Gastrocnemius medialis (tissue), 4 donors: ENCODE results near the gene STK35. TPM values are rescaled to one million over a fixed set of nuclear protein-coding genes. Genes with fewer than 3 reads are reported as not detected.

Experiments used
- ATAC-seq, 2 donors: fragments of 150-250 bp; one replicate each; pipeline ENCODE4 v1.9.1; 2016
- DNase-seq, 2 donors: peaks; one replicate each; pipeline ENCODE4 v3.0.0-alpha.2; 2019
- H3K27ac ChIP-seq, 4 donors: fragments of 200-600 bp; sonication (generic); 1 replicate in 1 of 4; 2 replicates in 3 of 4; pipeline ENCODE4 v1.5.1; 2016 to 2018; ENCODE audit warnings: mild to moderate bottlenecking in 2 of 4, moderate library complexity in 1 of 4
- H3K27me3 ChIP-seq, 3 donors: fragments of 200-600 bp; sonication (generic) in 2 of 3; 1 replicate in 1 of 3; 2 replicates in 2 of 3; pipeline versions ENCODE4 v1.5.1 to v1.6.0; 2016 to 2019; ENCODE audit warnings: mild to moderate bottlenecking in 1 of 3, moderate library complexity in 1 of 3
- H3K36me3 ChIP-seq, 2 donors: fragments of 200-600 bp; sonication (generic) in 1 of 2; one replicate each; pipeline ENCODE4 v1.5.1; 2017 to 2018
- H3K4me1 ChIP-seq, 2 donors: fragments of 200-600 bp; sonication (generic) in 1 of 2; one replicate each; pipeline ENCODE4 v1.5.1; 2016 to 2017; ENCODE audit warnings: mild to moderate bottlenecking in 2 of 2
- H3K4me3 ChIP-seq, 4 donors: fragments of 200-600 bp; sonication (generic) in 3 of 4; 1 replicate in 1 of 4; 2 replicates in 3 of 4; pipeline ENCODE4 v1.5.1; 2016 to 2019; ENCODE audit warnings: mild to moderate bottlenecking in 2 of 4
- H3K9me3 ChIP-seq, 3 donors: fragments of 200-600 bp; sonication (generic) in 2 of 3; 1 replicate in 1 of 3; 2 replicates in 2 of 3; pipeline ENCODE4 v1.5.1; 2016 to 2019
- CTCF ChIP-seq, 5 experiments: fragments of 450-650 bp in 3 of 5; fragments of 200-600 bp in 2 of 5; sonication (generic) in 2 of 5; IDR thresholded peaks in 4 of 5; conservative IDR thresholded peaks in 1 of 5; 1 replicate in 4 of 5; 2 replicates in 1 of 5; pipeline ENCODE4 v1.5.1; 2016 to 2019; ENCODE audit warnings: antibody characterized with exemption in 5 of 5, mild to moderate bottlenecking in 3 of 5, moderate library complexity in 3 of 5
- POLR2A ChIP-seq, 2 donors: fragments of 450-650 bp; IDR thresholded peaks; one replicate each; pipeline ENCODE4 v1.6.1; 2017; ENCODE audit warnings: antibody characterized with exemption in 2 of 2, mild to moderate bottlenecking in 2 of 2, moderate library complexity in 2 of 2
- in situ Hi-C, 4 donors: fragments of 200-750 bp; cut with MboI; loops; one replicate each; pipeline versions ENCODE4 v1.15.0 to v1.8.0; 2017; ENCODE audit warnings: low sequenced_read_pairs in 4 of 4
- intact Hi-C: fragments of 100-400 bp; cut with DNase I; formaldehyde crosslinking; loops from one replicate; pipeline ENCODE4 v1.15.1; 2023; ENCODE audit warnings: low total_unique reads
- total RNA-seq, 4 donors: library from RNA; depleted of rRNA; stranded (reverse); fragments of >200 nt; gene quantifications; one replicate each; pipeline versions ENCODE4 v1.1.0 to v1.2.3, GENCODE V29; 2016

The STK35 gene
- total RNA-seq, 4 donors from 2014 or later, result 2.9 to 9.1 (median 6.3) TPM

DNA sequence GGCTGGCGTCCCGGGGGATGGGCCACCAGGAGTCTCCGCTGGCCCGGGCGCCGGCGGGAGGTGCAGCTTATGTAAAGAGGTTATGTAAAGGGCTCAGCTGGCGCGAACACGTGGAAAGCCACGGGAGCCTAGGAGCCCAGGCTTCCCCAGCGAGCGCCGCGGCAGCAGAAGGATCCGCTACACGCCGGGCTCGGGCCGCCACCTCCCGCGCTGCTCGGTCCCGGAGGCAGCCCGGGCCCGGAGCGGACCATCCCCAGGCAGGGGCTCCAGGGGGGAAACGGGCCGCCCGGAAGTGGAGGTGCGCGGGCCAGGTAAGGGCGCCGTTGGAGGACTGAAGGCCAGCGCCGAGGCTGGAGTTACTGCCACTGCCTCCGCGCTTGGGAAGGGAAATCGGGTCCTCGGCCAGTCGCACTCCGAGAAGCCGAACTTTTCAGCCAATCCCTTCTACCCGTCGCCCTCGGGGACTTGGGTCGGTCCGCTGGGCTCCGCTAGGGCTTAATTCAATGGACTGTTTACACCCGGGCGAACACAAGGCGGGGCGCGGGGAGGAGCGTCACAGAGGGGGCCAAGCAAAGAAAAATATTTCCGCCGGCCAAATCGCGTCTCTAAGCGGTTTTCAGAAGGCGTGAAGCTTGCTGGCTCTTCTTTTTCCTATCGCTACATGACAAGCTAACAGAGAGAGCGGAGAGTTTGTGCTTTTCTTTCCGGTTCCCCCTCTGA is 398 bp downstream of the STK35 start:
- intact Hi-C loops, result loop anchor here (1.0 to 10.0 kb wide), 9 partner anchors 39 to 1305 kb away; partner anchors contain the start of genes DNAAF9, FAM110A, NOP56 and NSFL1C
- peaks cover 40 to 42% of the 10 kb centered on the region in 2 donors for H3K4me1 ChIP-seq

DNA sequence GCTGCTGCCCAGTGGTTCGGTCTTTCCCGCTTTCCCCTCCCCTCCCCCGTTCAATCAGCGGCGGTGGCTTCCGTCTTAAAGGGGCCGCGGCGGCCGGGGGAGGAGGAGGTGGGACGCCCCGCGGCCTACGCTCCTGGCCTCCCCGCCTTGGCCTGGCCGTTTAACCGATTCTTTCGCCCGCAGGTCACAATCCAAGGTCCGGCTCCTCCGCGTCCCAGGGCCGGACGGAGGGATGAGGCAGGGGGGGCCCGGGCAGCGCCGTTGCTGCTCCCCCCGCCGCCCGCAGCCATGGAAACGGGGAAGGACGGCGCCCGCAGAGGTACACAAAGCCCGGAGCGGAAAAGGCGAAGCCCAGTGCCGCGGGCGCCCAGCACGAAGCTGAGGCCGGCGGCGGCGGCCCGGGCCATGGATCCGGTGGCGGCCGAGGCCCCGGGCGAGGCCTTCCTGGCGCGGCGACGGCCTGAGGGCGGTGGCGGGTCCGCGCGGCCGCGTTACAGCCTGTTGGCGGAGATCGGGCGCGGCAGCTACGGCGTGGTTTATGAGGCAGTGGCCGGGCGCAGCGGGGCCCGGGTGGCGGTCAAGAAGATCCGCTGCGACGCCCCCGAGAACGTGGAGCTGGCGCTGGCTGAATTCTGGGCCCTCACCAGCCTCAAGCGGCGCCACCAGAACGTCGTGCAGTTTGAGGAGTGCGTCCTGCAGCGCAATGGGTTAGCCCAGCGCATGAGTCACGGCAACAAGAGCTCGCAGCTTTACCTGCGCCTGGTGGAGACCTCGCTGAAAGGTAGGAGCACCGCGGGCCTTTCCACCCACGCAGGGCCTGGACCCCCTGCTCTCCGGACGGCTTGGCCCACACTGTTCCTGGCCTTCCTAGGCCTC is 1.2 kb downstream of the STK35 start:
- TF ChIP-seq CTCF (IDR thresholded peaks at IDR 0.05 in 4 of 5, conservative IDR thresholded peaks at IDR 0.05 in 1 of 5), result peak in 3 of 5 experiments; percentile 10 to 52 (median 28)
- peak; percentile 78 to 86 for TF ChIP-seq POLR2A (IDR thresholded peaks at IDR 0.05)
- in situ Hi-C loops (no loop called here), intact Hi-C loops (loop anchor here (1.0 to 10.0 kb wide), 9 partner anchors 38 to 1304 kb away; partner anchors contain the start of genes DNAAF9, FAM110A, NOP56 and NSFL1C)
- ATAC-seq (peak; percentile 83 to 85), DNase-seq (peak; percentile 72 to 80)
- peak overlapping the region; percentile 72 to 92 (median 90) for H3K4me3 ChIP-seq
- no peaks in the 10 kb centered on the region for H3K9me3 ChIP-seq
- H3K27me3 ChIP-seq, result no peaks in the 10 kb centered on the region
- H3K4me1 ChIP-seq, result peaks cover 48 to 50% of the 10 kb centered on the region in 2 donors
- no peaks in the 10 kb centered on the region for H3K36me3 ChIP-seq
- peak overlapping the region; percentile 94 to 99 (median 96) for H3K27ac ChIP-seq

More for the DNA sequence above, 398 bp downstream of the STK35 start:
- peak; percentile 88 to 91 for DNase-seq
- H3K9me3 ChIP-seq, result no peaks in the 10 kb centered on the region
- peak; percentile 53 to 54 for TF ChIP-seq POLR2A (IDR thresholded peaks at IDR 0.05)
- TF ChIP-seq CTCF (IDR thresholded peaks at IDR 0.05 in 4 of 5, conservative IDR thresholded peaks at IDR 0.05 in 1 of 5), result no peak
- ATAC-seq, result peak; percentile 88 to 89
- in situ Hi-C loops, result no loop called here
- peak overlapping the region; percentile 94 to 99 (median 96) for H3K27ac ChIP-seq
- H3K36me3 ChIP-seq, result no peaks in the 10 kb centered on the region
- peak overlapping the region; percentile 72 to 92 (median 90) for H3K4me3 ChIP-seq
- no peaks in the 10 kb centered on the region for H3K27me3 ChIP-seq

GRCh38 chr20:2103461-2104153 is 2.0 kb downstream of the STK35 start:
- peak overlapping the region; percentile 94 to 99 (median 96) for H3K27ac ChIP-seq
- in situ Hi-C loops (no loop called here), intact Hi-C loops (loop anchor here (2.0 to 10.0 kb wide), 7 partner anchors 37 to 1304 kb away; partner anchors contain the start of genes DNAAF9, FAM110A, NOP56 and NSFL1C)
- DNase-seq (no peak), ATAC-seq (no peak)
- H3K4me3 ChIP-seq, result peak overlapping the region; percentile 72 to 92 (median 90)
- no peaks in the 10 kb centered on the region for H3K27me3 ChIP-seq
- H3K36me3 ChIP-seq, result no peaks in the 10 kb centered on the region
- peaks cover 56 to 57% of the 10 kb centered on the region in 2 donors for H3K4me1 ChIP-seq
- TF ChIP-seq CTCF (IDR thresholded peaks at IDR 0.05 in 4 of 5, conservative IDR thresholded peaks at IDR 0.05 in 1 of 5), result no peak
- TF ChIP-seq POLR2A (IDR thresholded peaks at IDR 0.05), result no peak
- no peaks in the 10 kb centered on the region for H3K9me3 ChIP-seq

GRCh38 chr20:2104236-2104635 is 2.6 kb downstream of the STK35 start:
- no peaks in the 10 kb centered on the region for H3K9me3 ChIP-seq
- H3K27ac ChIP-seq, result peak overlapping the region; percentile 94 to 99 (median 96)
- no peak for ATAC-seq
- no peak for DNase-seq
- H3K27me3 ChIP-seq, result no peaks in the 10 kb centered on the region
- H3K4me1 ChIP-seq, result peaks cover 62 to 64% of the 10 kb centered on the region in 2 donors
- in situ Hi-C loops (no loop called here), intact Hi-C loops (loop anchor here (5.0 to 10.0 kb wide), 5 partner anchors 68 to 1303 kb away; partner anchors contain the start of genes DNAAF9, FAM110A, NOP56 and NSFL1C)
- peak overlapping the region; percentile 72 to 92 (median 90) for H3K4me3 ChIP-seq
- H3K36me3 ChIP-seq, result no peaks in the 10 kb centered on the region
- TF ChIP-seq CTCF (IDR thresholded peaks at IDR 0.05 in 4 of 5, conservative IDR thresholded peaks at IDR 0.05 in 1 of 5), result no peak
- TF ChIP-seq POLR2A (IDR thresholded peaks at IDR 0.05), result no peak
